HCT116 (cell line): ENCODE measurements around the gene OR5K4. TPM values are rescaled to one million over a fixed set of nuclear protein-coding genes. Genes with fewer than 3 reads are reported as not detected.
A peak's percentile ranks its signal among the peaks of the same experiment; 100 is the strongest.

Experiments
- ATAC-seq: fragments of 200-7000 bp; cut with Tn5 transposase; 2 replicates; pipeline ENCODE4 v1.9.1; 2020; ENCODE audit warnings: mild to moderate bottlenecking, moderate library complexity
- BruUV-seq: library from RNA; stranded (reverse); fragments of 400-500 nt; replicated peaks from 2 replicates; lab custom pipeline; 2021; lab: Mats Ljungman, UMichigan
- CTCF ChIA-PET: fragments of 300-600 bp; sonication (Branson Sonifier 250); formaldehyde crosslinking; loops from one replicate; lab custom pipeline; 2021; ENCODE audit warnings: antibody characterized with exemption; lab: Charles Lee
- POLR2A ChIA-PET: fragments of 300-600, 350-600 bp; sonication (Branson Sonifier 250); formaldehyde crosslinking; loops from one replicate; lab custom pipeline; 2021; ENCODE audit warnings: antibody characterized with exemption; lab: Charles Lee
- RAD21 ChIA-PET, 2 experiments: fragments of 300-600 bp; sonication (Branson Sonifier 250); formaldehyde crosslinking; loops; one replicate each; lab custom pipeline; 2023; ENCODE audit warnings: low total read pairs in 2 of 2; ENCODE audit not compliant: uncharacterized antibody in 2 of 2, unreplicated experiment in 2 of 2, low non-redundant PET in 1 of 2; lab: Charles Lee
- DNase-seq: peaks from one replicate; pipeline ENCODE4 v3.0.0-alpha.2; 2010; ENCODE audit warnings: low read depth, low spot score
- H2AFZ ChIP-seq: fragments of 200-600 bp; shearing (Covaris generic), sonication (generic); 2 replicates; pipeline ENCODE4 v1.6.1; 2017; ENCODE audit warnings: low read depth, mixed run types, mixed read lengths, antibody characterized with exemption, low read length; ENCODE audit not compliant: poor library complexity, severe bottlenecking
- H3K27ac ChIP-seq: 2 replicates; pipeline ENCODE4 v1.5.1; 2012; ENCODE audit warnings: low read depth, low read length
- H3K27me3 ChIP-seq: fragments of 200-600 bp; sonication (generic); 2 replicates; pipeline ENCODE4 v1.6.1; 2016; ENCODE audit warnings: mixed run types, low read length, mixed read lengths; ENCODE audit not compliant: insufficient read depth
- H3K36me3 ChIP-seq, 2 experiments: fragments of 200-500 bp in 1 of 2; fragments of 200-600 bp in 1 of 2; sonication (Bioruptor generic) in 1 of 2; sonication (generic) in 1 of 2; 2 replicates each; pipeline versions ENCODE4 v1.5.1 to v1.6.1; 2014 to 2016; ENCODE audit warnings: low read length in 2 of 2, inconsistent platforms in 1 of 2, mixed read lengths in 1 of 2, mixed run types in 1 of 2; ENCODE audit not compliant: insufficient read depth in 2 of 2, control insufficient read depth in 1 of 2
- H3K4me1 ChIP-seq, 2 experiments: fragments of 200-600 bp in 1 of 2; sonication (generic) in 1 of 2; 2 replicates each; pipeline versions ENCODE4 v1.5.1 to v1.6.1; 2012 to 2017; ENCODE audit warnings: low read length in 2 of 2, inconsistent platforms in 1 of 2, mild to moderate bottlenecking in 1 of 2, mixed read lengths in 1 of 2, mixed run types in 1 of 2, moderate library complexity in 1 of 2; ENCODE audit not compliant: insufficient read depth in 2 of 2, control insufficient read depth in 1 of 2
- H3K4me2 ChIP-seq: fragments of 200-600 bp; sonication (generic); 2 replicates; pipeline ENCODE4 v1.6.1; 2017; ENCODE audit warnings: mixed run types, low read length, mixed read lengths
- H3K4me3 ChIP-seq, 2 experiments: fragments of 200-600 bp in 1 of 2; sonication (generic) in 1 of 2; replicated peaks in 1 of 2; 2 replicates each; pipeline ENCODE4 v1.5.1; 2011 to 2016; ENCODE audit warnings: low read length in 2 of 2, control low read depth in 1 of 2, low read depth in 1 of 2, mild to moderate bottlenecking in 1 of 2, mixed read lengths in 1 of 2, mixed run types in 1 of 2
- H3K79me2 ChIP-seq: fragments of 200-600 bp; sonication (generic); 2 replicates; pipeline ENCODE4 v1.6.1; 2017; ENCODE audit warnings: mild to moderate bottlenecking, mixed run types, low read length, moderate library complexity, mixed read lengths; ENCODE audit not compliant: insufficient read depth
- H3K9ac ChIP-seq: fragments of 200-600 bp; sonication (generic); 2 replicates; pipeline ENCODE4 v1.6.1; 2016; ENCODE audit warnings: low read length, mixed read lengths
- H3K9me2 ChIP-seq: fragments of 200-600 bp; sonication (generic), shearing (Covaris generic); 2 replicates; pipeline ENCODE4 v1.6.1; 2017; ENCODE audit warnings: mixed run types, mild to moderate bottlenecking, moderate library complexity; ENCODE audit not compliant: insufficient read depth
- H3K9me3 ChIP-seq, 2 experiments: fragments of 200-500 bp in 1 of 2; fragments of 200-600 bp in 1 of 2; sonication (Bioruptor generic) in 1 of 2; sonication (generic) in 1 of 2; 2 replicates each; pipeline ENCODE4 v1.6.1; 2014 to 2017; ENCODE audit warnings: low read length in 2 of 2, mixed read lengths in 2 of 2, inconsistent platforms in 1 of 2, low read depth in 1 of 2, mild to moderate bottlenecking in 1 of 2, mixed run types in 1 of 2, moderate library complexity in 1 of 2; ENCODE audit not compliant: control insufficient read depth in 1 of 2, insufficient read depth in 1 of 2
- H4K20me1 ChIP-seq: fragments of 200-600 bp; sonication (generic), shearing (Covaris generic); 2 replicates; pipeline ENCODE4 v1.6.1; 2017; ENCODE audit warnings: mixed run types, mild to moderate bottlenecking, moderate library complexity; ENCODE audit not compliant: insufficient read depth
- CEBPB ChIP-seq: IDR thresholded peaks from 2 replicates; pipeline ENCODE4 v1.6.1; 2012; ENCODE audit warnings: low read depth
- ELF1 ChIP-seq: IDR thresholded peaks from 2 replicates; pipeline ENCODE4 v1.6.1; 2012; ENCODE audit warnings: low read depth, borderline replicate concordance
- EZH2phosphoT487 ChIP-seq: fragments of 200-600 bp; IDR thresholded peaks from 2 replicates; pipeline ENCODE4 v1.6.1; 2018; ENCODE audit warnings: antibody characterized with exemption, borderline replicate concordance
- FOSL1 ChIP-seq: IDR thresholded peaks from 2 replicates; pipeline ENCODE4 v1.6.1; 2012; ENCODE audit warnings: low read depth
- JUND ChIP-seq: IDR thresholded peaks from 2 replicates; pipeline ENCODE4 v1.6.1; 2012
- MAX ChIP-seq: IDR thresholded peaks from 2 replicates; pipeline ENCODE4 v1.6.1; 2012
- POLR2A ChIP-seq: IDR thresholded peaks from 2 replicates; pipeline ENCODE4 v1.7.0; 2011; ENCODE audit warnings: borderline replicate concordance; ENCODE audit not compliant: insufficient read depth, insufficient read length; ENCODE audit errors: extremely low read depth
- POLR2AphosphoS5 ChIP-seq: IDR thresholded peaks from 2 replicates; pipeline ENCODE4 v1.6.1; 2011; ENCODE audit warnings: mild to moderate bottlenecking, low read depth, low read length, moderate library complexity
- RAD21 ChIP-seq: IDR thresholded peaks from 2 replicates; pipeline ENCODE4 v1.6.1; 2012; ENCODE audit warnings: low read depth, mild to moderate bottlenecking
- SP1 ChIP-seq: IDR thresholded peaks from 2 replicates; pipeline ENCODE4 v1.6.1; 2012; ENCODE audit warnings: low read depth
- SRF ChIP-seq: IDR thresholded peaks from 2 replicates; pipeline ENCODE4 v1.6.1; 2012; ENCODE audit warnings: low read depth
- TCF7L2 ChIP-seq: IDR thresholded peaks from 2 replicates; pipeline ENCODE4 v1.7.0; 2011; ENCODE audit warnings: borderline replicate concordance, inconsistent platforms; ENCODE audit not compliant: insufficient read depth, insufficient read length; ENCODE audit errors: extremely low read depth
- ZFX ChIP-seq: fragments of 450-650 bp; IDR thresholded peaks from 2 replicates; pipeline ENCODE4 v1.6.1; 2017
- ZNF274 ChIP-seq: fragments of 200-500 bp; sonication (Bioruptor generic); IDR thresholded peaks from 2 replicates; pipeline ENCODE4 v1.6.1; 2014; ENCODE audit warnings: mild to moderate bottlenecking, low read depth, low read length, inconsistent platforms
- intact Hi-C: fragments of 100-400 bp; cut with micrococcal nuclease; formaldehyde crosslinking; loops from 2 replicates; pipeline ENCODE4 v1.10.0; 2022
- total RNA-seq: library from RNA; stranded (reverse); gene quantifications from one replicate; pipeline ENCODE4 v1.2.1, GENCODE V29; 2021; ENCODE audit not compliant: unreplicated experiment
- TF ChIP-seq, protein P1 (sequence below): IDR thresholded peaks from 2 replicates; pipeline ENCODE4 v1.6.1; 2012
- TF ChIP-seq, protein P2 (sequence below): IDR thresholded peaks from 2 replicates; pipeline ENCODE4 v1.6.1; 2012; ENCODE audit warnings: low read depth

The OR5K4 gene
- total RNA-seq, 1 experiment from 2014 or later = not detected

- H4K20me1 ChIP-seq = no peaks in the 10 kb centered on the region
- H3K27ac ChIP-seq = no peak overlapping the region
- DNase-seq (no peak), ATAC-seq (peak; percentile 28)
- H2AFZ ChIP-seq = no peak overlapping the region
- no peaks in the 10 kb centered on the region for H3K9me2 ChIP-seq
- H3K9me3 ChIP-seq = no peaks in the 10 kb centered on the region
- H3K27me3 ChIP-seq = 0 out of 2 replicates have a peak, but pooled peaks cover 4% of the 10 kb centered on the region
- ChIA-PET POLR2A (no interaction called here), RAD21 (interaction anchor here in 1 of 2 experiments (0.7 to 1.8 kb wide), 2 partner anchors 237 to 290 kb away, joined by 3 to 5 read pairs; no protein-coding TSS in a partner anchor), CTCF (interaction anchor here (0.6 to 3.3 kb wide), 7 partner anchors 14 to 290 kb away, joined by 3 to 43 read pairs (median 4); no protein-coding TSS in a partner anchor)
- H3K4me2 ChIP-seq = no peak overlapping the region
- TF ChIP-seq POLR2AphosphoS5 = no peak
- TF ChIP-seq, protein P1, sequence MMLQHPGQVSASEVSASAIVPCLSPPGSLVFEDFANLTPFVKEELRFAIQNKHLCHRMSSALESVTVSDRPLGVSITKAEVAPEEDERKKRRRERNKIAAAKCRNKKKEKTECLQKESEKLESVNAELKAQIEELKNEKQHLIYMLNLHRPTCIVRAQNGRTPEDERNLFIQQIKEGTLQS = no peak
- TF ChIP-seq EZH2phosphoT487 = no peak
- TF ChIP-seq RAD21 = no peak
- no peak for TF ChIP-seq SRF
- TF ChIP-seq, protein P2, sequence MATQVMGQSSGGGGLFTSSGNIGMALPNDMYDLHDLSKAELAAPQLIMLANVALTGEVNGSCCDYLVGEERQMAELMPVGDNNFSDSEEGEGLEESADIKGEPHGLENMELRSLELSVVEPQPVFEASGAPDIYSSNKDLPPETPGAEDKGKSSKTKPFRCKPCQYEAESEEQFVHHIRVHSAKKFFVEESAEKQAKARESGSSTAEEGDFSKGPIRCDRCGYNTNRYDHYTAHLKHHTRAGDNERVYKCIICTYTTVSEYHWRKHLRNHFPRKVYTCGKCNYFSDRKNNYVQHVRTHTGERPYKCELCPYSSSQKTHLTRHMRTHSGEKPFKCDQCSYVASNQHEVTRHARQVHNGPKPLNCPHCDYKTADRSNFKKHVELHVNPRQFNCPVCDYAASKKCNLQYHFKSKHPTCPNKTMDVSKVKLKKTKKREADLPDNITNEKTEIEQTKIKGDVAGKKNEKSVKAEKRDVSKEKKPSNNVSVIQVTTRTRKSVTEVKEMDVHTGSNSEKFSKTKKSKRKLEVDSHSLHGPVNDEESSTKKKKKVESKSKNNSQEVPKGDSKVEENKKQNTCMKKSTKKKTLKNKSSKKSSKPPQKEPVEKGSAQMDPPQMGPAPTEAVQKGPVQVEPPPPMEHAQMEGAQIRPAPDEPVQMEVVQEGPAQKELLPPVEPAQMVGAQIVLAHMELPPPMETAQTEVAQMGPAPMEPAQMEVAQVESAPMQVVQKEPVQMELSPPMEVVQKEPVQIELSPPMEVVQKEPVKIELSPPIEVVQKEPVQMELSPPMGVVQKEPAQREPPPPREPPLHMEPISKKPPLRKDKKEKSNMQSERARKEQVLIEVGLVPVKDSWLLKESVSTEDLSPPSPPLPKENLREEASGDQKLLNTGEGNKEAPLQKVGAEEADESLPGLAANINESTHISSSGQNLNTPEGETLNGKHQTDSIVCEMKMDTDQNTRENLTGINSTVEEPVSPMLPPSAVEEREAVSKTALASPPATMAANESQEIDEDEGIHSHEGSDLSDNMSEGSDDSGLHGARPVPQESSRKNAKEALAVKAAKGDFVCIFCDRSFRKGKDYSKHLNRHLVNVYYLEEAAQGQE = no peak
- no peak for TF ChIP-seq POLR2A
- no peak for TF ChIP-seq JUND
- TF ChIP-seq ZFX = no peak
- TF ChIP-seq CEBPB = no peak
- no peak for TF ChIP-seq FOSL1
- TF ChIP-seq ELF1 = no peak
- no peak for TF ChIP-seq SP1
- TF ChIP-seq MAX = no peak
- no peak for TF ChIP-seq ZNF274
- TF ChIP-seq TCF7L2 = no peak
- H3K36me3 ChIP-seq = no peaks in the 10 kb centered on the region
- no peaks in the 10 kb centered on the region for H3K79me2 ChIP-seq
- intact Hi-C loops = loop anchor here (1.0 to 10.0 kb wide), 3 partner anchors 140 to 486 kb away; no protein-coding TSS in a partner anchor
- peaks cover 0 to 7% of the 10 kb centered on the region in 2 experiments; a peak in 1 of 4 replicates for H3K4me1 ChIP-seq
- no peak overlapping the region for H3K4me3 ChIP-seq
- no TSS peak for BruUV-seq
- H3K9ac ChIP-seq = no peak overlapping the region
Observed at GRCh38 chr3:98328933-98329332, 24.7 kb upstream of the OR5K4 start.
